ENCODE measurements around the gene AMBRA1.

AMBRA1 gene

DNA sequence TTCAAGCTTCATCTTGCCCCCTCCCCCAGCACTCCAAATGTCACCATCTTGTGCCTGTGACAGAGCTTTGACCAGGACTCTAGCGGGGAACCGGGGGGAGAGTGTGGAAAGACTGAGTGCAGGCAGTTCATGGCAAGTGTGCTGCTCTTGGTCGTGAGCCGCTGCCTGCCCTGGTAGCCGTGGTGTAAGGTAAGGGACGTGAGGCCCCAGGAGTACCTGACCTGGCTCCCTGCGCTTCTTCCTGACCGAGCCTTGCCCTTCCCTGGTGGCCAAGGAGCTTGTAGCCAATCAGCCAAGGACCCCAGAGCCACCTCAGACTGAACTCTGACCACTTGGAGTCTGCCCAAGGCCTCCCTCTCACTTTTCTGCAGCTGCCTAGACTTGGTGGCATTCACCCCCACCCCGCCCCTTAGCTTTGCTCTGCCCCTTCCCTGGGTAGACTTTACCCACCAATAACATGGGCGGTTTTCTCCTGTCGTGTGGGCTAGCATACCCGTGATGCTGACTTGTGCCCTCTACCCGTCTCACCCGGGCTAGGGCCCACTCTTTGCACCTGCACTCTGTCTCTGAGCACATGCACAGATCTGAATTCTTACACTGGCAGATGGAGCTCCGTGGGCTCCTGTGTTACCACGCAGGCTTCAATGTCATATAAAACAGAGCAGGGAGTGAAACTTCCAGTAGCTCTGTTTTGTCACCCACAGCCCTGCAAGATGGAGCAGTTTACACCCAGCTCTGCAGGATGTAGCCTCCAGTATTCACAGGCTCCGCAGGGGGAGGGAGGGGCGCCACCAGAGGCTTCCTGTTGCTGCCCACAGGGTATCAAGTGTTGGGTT, 245.0 kb downstream of the AMBRA1 start:
- H3K4me1 Mint-ChIP-seq: peaks cover 66% of the 10 kb centered on the region
- H3K27ac Mint-ChIP-seq: no peak overlapping the region
- no peaks in the 10 kb centered on the region for H3K9me3 Mint-ChIP-seq
- TF ChIP-seq, protein P1, sequence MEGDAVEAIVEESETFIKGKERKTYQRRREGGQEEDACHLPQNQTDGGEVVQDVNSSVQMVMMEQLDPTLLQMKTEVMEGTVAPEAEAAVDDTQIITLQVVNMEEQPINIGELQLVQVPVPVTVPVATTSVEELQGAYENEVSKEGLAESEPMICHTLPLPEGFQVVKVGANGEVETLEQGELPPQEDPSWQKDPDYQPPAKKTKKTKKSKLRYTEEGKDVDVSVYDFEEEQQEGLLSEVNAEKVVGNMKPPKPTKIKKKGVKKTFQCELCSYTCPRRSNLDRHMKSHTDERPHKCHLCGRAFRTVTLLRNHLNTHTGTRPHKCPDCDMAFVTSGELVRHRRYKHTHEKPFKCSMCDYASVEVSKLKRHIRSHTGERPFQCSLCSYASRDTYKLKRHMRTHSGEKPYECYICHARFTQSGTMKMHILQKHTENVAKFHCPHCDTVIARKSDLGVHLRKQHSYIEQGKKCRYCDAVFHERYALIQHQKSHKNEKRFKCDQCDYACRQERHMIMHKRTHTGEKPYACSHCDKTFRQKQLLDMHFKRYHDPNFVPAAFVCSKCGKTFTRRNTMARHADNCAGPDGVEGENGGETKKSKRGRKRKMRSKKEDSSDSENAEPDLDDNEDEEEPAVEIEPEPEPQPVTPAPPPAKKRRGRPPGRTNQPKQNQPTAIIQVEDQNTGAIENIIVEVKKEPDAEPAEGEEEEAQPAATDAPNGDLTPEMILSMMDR (IDR thresholded peaks at IDR 0.05): no peak
- no peak for DNase-seq
- H3K27me3 Mint-ChIP-seq (ENCODE audit: low read depth, poor library complexity): peaks cover 28% of the 10 kb centered on the region
- H3K36me3 Mint-ChIP-seq (ENCODE audit: low read depth): no peaks in the 10 kb centered on the region
- H3K4me3 Mint-ChIP-seq: peak overlapping the region; percentile 85

DNA sequence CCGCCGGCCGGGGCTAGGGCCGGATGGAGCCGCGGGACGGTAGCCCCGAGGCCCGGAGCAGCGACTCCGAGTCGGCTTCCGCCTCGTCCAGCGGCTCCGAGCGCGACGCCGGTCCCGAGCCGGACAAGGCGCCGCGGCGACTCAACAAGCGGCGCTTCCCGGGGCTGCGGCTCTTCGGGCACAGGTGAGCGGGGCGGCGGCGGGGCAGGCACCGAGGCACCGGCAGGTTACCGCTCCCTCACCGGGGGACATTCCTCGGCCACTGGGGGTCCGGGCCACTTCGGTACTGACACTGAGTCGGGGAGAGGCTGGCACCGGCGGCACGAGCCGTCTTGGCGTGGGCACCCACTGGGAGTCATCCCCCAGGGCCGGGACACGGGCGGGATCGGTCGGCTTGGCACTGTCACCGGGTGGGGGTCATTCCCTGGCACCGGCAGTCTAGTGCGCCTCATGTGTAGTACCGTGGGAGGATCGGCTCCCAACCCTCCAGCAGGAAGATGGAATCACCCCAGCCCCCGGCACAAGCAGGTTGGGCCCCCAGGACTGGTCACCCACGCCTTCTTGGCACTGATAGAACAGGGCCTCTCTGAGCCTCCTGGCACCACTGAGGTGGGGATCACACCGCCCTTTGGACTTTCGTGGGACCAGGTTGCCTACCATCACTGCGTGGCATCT, 246.0 kb downstream of the AMBRA1 start:
- TF ChIP-seq, protein P1 (IDR thresholded peaks at IDR 0.05): no peak
- DNase-seq: no peak
- Mint-ChIP-seq H3K4me1 (peaks cover 67% of the 10 kb centered on the region), H3K27me3 (ENCODE audit: low read depth, poor library complexity) (peaks cover 28% of the 10 kb centered on the region), H3K9me3 (no peaks in the 10 kb centered on the region), H3K4me3 (peak overlapping the region; percentile 85), H3K27ac (no peak overlapping the region), H3K36me3 (ENCODE audit: low read depth) (no peaks in the 10 kb centered on the region)

DNA sequence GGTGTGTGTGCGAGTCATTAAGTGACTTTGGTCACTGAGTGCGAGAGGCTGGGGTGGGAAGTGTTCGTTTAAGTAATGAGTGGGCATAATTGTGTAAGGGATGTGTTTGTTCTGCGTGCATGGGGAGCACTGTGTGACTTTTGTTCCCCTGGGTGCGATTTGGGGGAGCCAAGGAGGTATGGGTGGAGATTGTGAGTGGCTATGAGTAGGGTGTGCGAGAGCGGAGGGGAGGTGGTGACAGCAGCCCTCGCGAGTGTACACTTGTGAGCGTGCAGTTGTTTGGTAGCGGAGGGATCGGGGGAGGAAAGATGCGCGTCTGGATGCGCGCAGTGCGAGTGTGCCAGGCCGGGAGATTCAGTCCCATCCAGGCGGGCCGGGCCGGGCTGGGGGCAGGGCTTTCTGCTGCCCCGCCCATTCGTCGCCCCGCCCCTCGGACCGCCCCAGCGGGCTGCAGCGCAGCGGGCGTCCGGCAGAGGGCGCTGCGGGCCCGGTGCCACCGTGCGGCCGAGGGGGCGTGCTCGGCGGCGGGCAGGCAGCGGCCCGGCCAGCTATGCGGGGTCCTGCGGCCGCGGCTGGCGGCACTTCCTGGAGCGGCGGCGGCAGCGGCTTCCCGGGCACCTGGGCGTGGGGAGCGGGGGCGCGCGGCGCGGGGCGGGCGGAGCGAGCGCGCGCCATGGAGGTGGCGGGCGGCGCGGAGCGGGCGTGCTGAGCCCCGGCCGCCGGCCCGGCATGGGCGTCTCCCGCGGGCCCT, 246.8 kb downstream of the AMBRA1 start, which contains the start of gene DGKZ:
TSS of gene DGKZ (plus strand) at position 578 of the 751 bp plus-strand sequence. CDS start 197 bp downstream, outside the sequence.
- Mint-ChIP-seq H3K4me1 (peaks cover 71% of the 10 kb centered on the region), H3K27ac (peak within 1 kb of the TSS; percentile 27), H3K9me3 (no peaks in the 10 kb centered on the region), H3K4me3 (peak within 1 kb of the TSS; percentile 85), H3K36me3 (ENCODE audit: low read depth) (no peaks in the 10 kb centered on the region), H3K27me3 (ENCODE audit: low read depth, poor library complexity) (peaks cover 28% of the 10 kb centered on the region)
- TF ChIP-seq, protein P1 (IDR thresholded peaks at IDR 0.05): peak; percentile 43
- peak; percentile 92 for DNase-seq

All from nephron progenitor cell (in vitro differentiated cells).